DMS79 treated with DMSO at 0.1 percent for 48 hours (cell line): ENCODE measurements around the gene LINC01488.

Experiments used
- DNase-seq: peaks from one replicate; lab custom pipeline; 2025; lab: John Stamatoyannopoulos, UW

Gene LINC01488

DNA sequence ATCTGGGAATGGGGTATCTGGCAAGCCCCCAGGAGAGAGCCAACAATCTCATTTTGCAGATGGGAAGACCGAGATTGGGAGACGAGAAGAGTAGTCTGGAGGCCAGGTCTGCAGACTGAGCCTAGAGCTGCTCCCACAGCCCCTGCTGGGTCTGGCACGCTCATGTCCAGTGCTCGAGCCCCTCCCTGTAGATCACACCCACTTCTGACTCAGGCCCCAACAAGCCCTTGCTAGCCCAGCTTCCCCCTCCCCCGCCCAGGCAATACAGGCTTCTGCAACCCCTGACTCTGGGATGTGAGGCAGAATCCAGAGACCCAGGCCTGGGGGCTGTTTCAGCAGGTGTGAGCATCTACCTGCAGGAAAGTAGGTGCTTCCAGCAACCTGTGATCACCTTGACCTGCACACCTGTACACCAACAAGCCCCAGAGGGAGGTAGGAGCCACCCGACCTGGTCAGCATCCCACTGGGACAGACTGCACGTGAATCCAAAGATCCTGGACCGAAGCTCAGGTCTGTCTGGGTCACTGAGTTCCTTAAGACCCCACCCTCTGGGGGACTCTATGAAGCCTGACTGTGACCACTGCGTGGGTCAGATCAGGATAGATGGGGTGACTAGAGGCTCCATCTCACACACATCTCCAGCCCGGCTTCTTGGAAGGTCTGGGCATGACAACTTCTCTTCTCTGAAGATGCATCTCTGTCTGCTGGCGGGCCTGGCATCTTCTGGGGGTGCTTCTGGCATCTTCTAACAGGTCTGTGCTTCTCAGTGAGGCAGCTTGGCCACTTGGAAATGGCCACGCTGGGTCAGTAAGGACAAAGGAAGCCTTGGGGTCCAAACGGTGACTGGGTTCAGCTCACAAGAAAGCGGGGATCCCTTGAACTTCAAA is 29.3 kb downstream of the LINC01488 start:
- no peak for DNase-seq

DNA sequence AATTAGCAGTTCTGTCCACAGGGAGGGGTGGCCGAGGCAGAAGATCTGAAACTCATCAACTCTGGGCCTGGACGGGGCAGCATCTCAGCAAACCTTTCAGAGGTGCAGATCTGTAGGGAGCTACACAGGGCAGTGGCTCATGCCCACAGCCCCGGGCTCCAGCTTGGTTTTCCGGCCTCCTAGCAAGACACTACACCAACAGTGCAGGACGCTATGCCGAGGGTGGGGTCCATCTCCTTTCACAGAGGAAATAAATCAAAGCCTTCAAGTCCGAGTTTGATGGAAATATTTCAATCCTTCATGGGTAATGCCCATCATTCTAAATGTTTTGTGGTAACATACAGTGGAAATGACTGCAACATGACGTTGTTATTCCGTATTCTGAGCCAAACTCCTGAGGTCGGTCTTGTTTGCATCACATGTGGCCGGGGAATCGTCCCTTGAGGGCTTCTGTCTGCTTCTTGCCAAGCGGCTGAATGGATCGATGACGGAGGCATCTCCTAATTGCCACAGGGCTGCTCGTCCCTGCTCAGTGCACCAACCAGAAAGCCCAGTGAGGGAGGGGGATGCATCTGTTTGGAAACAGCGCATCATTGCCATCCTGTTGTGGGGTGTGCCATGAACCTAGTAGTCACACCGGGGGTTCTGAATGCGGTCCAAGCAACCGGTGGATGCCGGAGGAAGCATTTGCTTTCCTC is 30.0 kb downstream of the LINC01488 start:
- DNase-seq: no peak

DNA sequence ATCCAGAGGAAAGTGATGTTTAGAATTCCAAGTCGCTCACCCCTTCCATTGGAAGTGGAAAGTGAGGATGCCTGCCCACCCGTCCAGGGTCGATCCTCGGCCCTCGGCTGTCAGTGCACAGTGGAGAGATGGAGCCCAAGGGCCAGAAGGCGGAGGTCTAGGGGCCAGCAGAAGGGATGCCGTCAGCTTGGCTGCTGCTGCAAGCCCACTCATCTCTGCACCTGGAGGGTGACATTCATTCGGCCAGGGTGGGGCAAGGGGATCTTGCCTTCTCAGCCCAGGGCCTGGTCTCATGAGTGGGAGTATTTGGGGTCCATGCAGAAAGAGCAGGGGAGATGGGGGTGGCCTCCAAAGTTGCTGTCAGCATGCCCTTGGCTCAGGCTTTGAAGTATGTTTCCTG is 30.7 kb downstream of the LINC01488 start:
- DNase-seq: no peak

DNA sequence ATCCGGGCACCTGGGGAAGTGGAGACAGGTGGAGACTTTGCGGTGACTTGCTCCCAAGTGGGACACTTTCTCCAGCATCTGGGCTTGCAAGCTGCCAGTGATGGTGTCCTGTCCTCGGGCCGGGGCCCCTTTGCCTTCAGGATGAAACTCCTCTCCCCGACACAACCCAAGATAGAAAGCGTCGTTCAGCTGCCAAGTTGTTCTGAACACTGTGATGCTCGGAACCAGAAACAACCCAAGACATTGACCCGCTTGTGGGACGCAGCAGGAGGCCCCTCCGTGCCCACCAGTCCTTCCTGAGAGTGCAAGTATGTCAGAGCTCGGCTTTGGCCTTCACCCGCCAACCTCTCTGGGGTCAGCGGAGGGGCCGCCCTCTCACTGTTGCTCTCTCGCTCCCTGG is 31.3 kb downstream of the LINC01488 start:
- DNase-seq: no peak

DNA sequence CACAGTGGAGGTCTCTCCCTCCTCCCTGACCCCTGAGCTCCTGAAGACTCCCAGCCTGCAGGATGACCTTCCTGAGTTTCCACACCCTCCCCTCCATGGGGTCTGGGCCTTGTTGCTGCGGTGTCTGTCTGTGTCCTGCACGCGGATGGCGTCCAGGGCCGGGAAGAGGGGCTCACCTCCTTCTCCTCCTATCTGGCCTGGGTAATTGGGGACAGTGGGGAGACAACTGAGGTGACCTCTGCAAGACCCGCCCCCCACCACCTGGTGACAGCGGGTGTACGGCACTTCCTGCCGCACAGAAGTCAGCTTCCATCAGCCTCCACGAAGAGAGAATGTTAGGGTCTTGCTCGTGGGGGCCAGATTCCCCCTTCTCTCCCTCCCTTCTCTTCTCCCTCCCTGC is 31.7 kb downstream of the LINC01488 start:
- no peak for DNase-seq

DNA sequence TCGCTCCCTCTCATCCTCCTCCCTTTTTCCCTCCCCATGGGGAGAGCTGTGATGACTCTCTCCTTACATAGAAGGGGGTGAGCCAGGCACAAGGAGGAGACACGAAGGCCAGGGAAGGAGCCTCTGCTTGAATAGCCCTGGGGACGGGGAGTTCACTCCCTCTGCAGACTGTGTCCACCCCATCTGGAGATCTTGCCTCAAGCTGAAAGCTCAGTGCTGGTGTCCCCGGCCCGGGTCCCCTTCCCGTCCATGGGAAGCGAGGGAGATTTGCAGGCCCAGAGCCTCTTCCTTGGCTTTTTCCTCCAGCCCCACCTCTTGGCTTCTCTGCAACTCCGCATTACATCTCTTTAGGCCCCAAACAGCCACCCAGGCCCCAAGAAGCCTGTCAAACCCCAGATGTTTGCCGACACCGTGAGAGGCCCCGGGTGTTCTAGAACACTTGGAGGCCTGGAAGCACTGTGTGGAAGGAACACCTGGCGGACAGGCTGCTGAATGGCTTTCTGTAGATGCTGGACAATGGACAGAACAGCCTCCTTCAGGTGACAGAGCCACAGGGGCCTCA is 32.3 kb downstream of the LINC01488 start:
- no peak for DNase-seq

DNA sequence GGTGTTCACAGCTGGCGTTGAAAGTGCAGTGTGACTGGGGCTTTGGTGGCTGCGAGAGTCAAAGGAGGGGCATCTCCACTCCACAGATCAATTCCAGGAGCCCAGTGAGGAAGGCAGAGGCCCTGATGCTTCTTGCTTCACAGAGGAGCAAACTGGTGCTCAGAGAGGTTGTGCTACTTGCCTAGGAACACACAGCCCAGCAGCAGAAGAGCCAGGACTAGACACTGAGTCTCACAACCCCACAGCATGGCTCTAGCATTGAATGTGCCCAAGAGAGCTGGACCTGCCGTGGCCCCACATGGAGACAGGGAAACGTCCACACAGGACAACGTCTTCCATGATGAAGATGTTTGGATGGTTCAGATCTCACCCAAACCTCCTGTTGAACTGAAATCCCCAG is 33.3 kb downstream of the LINC01488 start:
- no peak for DNase-seq

DNA sequence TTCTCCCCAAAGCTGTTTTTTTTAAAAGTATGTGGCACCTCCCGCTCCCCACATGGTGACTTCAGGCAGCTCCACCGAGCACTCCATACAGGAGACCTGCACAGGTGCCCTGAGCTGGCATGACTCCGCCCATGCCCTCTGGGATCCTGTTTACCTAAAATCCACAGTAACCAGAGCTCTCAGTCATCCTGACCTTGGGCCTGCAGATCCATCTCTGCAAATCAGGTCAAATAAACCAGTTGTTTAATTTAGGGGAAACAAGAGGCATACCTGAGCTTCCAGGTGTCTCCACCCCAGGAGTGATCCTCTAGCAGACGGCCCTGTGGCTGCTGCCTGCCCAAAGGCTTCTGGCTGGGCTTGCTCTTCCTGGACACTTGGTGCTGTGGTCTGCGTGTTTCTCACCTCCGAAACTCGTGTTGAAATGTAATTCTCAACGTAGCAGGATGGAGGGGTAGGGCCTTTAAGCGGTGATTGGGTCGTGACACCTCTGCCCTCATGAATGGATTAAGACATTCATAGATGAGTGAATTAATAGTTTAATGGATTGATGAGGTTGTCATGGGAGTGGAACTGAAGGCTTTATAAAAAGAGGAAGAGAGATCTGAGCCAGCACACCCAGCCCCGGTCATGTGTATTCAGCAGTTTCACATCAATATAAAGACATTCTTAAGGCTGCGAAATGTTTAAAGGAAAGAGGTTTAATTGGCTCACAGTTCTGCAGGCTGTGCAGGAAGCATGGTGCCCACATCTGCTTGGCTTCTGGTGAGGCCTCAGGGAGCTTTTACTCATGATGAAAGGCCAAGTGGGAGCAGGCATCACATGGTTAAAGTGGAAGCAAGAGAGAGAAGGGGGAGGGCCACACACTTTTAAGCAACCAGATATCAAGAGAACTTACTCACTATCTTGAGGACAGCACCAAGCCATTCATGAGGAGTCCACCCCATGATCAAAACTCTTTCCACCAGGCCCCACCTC is 34.1 kb downstream of the LINC01488 start:
- DNase-seq: no peak

DNA sequence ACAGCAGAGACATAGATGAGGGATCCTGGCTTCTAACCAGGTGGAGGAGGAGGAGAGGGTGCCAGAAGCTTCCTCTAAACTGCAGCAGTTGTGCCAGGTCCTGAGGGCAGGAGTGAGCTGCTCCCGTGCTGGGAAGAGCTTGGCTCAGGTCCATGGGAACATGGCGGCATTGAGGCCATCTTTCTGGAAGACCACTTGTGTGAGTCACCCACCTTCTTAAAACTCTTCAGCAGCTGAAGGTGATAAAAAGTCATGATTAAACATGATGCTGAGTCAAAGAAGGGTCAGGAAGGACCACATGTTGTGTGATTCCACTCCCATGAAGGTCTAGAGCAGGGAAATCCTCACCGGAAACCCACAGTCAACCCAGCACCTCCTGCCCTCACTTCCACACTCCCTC is 35.1 kb downstream of the LINC01488 start:
- DNase-seq: no peak

DNA sequence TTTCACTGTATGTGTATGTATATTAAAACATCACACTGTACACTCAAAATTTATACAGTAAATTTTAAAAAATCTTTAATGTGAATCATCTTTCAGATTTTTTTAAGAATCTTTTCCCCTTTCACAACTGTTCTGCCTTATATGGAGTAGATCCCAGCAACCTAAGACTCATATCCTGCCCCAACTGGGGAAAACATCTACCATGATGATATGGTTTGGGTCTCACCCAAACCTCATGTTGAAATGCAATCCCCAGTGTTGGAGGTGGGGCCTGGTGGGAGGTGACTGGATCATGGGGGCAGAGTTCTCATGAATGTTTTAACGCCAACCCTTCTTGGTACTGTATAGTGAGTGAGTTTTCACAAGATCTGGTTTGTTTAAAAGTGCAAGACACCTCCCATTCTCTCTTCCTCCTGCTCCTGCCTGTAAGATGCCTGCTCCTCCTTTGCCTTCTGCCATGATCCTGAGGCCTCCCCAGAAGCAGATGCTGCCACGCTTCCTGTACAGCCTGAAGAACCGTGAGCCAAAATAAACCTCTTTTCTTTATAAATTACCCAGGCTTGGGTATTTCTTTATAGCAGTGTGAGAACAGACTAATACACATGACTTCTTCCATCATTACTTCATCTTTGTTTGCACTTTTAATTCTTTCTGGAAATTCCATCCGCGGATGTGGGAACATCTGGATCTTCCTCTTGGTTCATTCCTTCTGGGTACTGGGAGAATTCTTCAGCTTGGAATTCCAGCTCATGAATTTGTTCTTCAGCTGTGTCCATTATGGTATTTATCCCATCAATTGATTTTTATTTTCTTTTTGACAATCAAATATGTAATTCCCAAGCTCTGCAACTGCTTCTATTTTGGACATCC is 36.9 kb downstream of the LINC01488 start:
- no peak for DNase-seq

DNA sequence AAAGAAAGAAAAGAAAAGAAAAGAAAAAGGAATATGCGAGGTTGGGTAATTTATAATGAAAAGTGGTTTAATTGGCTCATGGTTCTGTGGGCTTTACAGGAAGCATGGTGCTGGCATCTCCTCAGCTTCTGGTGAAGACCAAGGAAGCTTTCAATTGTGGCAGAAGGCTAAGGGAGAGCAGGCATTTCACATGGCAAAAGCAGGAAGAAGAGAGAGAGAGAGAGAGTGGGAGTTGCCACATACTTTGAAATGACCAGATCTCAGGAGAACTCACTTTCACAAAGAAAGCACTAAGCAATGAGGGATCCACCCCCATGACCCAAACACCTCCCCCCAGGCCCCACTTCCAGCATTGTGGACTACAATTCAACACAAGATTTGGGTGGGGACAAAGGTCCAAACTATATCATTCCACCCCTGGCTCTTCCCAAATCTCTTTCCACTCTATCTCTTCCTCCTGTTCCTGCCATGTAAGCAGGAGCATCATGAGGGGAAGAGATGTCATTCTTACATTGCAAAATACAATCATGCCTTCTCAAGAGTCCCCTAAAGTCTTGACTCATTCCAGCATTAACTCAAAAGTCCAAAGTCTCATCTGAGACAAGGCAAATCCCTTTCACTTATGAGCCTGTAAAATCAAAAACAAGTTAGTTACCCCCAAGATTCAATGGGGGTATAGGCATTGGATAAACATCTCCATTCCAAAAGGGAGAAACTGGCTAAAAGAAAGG is 38.9 kb downstream of the LINC01488 start:
- DNase-seq: no peak

DNA sequence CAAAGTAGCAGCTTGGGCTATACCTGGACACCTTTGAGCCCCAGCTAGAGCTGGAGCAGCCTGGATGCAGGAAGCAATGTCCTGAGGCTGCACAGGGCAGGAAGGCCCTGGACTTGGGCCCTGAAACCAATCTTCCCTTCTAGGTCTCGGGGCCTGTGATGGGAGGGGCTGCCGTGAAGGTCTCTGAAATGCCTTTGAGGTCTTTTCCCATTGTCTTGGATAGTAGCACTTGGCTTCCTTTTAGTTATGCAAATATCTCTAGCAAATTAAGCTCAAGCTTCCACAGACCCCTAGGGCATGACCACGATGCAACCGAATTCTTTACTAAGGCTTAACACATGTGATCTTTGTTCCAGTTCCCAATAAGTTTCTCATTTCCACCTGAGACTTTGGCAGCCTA is 40.0 kb downstream of the LINC01488 start:
- DNase-seq: no peak

DNA sequence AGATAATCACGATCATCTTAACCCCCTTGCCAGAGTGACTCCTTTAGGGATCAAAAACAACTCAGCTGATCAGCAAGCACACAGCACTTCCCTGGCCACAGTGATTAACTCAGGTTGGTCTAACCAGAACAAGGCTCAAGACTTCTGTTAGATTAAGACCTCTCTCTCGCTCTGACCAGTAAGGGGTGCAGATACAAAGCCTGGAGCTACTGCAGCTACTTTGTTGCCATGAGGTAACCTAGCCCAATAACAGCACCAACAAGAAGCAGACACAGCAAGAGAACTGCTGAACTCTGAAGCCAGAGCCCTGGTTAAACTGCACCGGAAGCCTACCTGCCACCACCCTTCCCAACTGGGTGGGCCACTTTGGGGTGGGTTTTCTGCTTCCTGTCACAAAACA is 42.0 kb downstream of the LINC01488 start:
- DNase-seq: no peak

DNA sequence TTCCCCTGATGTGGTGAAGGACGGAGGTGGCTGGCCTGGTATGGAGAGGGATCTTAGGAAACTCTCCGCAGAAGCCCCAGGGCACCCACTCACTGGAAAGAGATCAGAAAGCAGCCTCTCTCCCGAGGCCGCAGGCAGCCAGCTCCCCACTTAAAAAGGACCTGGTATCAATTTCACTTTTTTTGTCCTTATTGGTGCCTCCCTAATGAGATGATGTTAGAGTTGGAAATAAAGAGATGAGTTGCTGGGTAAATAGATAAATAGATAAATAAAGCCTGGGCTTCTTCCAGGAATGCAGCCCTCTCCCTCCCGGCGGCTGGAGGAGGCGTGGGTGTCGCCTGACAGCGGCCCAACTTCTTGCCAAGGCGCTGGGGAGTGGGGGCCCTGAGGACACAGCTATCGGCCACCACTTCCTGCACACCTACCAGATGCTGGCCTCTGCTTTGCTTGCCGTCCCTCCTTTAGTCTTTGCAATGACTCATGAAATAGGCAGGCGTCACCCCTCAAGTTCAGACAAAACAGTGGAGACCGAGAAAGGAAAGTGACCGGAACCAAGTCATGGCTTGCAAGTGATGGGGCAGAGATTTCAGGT is 42.9 kb downstream of the LINC01488 start:
- DNase-seq: no peak

DNA sequence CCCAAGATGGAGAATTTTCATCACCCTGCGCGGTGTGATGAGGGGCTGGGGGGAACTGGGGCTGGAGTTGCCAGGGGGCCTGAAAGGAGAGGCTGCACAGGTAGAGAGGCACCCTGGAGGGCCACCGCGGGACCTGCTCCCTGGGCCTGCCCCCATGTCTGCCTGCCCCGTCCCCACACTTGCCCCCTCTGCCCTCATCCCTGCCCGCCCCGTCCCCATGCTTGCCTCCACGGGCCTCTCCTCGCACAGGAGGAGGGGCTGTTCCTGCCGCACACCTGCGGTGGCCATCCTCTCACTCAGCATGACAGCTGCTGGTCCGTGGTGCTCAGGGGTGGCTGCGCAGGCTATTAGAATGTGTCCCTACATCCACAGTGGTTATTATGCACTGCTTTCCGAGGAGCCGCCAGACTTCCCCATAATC is 43.5 kb downstream of the LINC01488 start:
- DNase-seq: no peak

DNA sequence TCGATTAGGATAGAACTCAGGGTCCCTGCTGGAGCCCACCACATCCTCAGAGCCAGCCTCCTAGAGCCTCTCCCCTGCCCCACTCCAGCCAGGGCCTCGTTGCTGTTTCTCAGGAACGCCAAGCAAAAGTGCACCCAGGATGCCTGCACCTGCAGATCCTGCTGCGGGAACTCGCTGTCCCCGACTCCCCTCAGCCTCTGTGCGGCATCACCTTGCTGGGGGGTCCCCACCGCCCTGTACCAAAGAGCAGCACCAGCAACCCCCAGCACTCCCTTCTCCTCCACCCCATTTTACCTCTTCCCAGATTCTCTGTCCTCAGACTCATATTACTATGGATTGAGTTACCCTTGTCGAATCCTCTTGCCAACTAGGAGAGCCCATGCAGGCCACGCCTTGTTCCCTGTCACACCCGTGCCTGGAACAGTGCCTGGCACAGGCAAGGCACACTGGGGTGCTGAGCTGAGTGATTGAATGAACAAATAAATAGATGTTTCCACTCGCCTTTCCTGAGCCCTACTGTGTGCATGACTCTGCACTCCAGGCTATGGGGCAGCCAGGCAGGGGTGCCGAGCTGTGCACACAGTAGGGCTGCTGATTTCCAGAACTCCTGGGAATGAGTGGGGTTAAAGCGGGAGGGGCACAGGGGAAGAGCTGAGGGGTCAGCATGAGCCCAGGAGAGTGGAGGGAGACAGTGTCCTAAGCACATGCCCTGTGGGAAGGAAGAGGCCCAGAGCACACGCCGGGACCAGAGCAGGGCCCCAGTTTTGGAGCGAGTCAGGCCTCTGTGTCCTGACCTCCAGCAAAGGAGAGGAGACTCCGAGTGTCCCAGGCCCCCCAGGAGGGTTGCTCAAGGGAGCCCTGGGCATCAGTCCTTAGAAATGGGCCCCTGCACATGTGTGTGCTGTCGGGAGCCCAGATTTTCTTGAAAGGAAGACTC is 44.3 kb downstream of the LINC01488 start:
- no peak for DNase-seq

DNA sequence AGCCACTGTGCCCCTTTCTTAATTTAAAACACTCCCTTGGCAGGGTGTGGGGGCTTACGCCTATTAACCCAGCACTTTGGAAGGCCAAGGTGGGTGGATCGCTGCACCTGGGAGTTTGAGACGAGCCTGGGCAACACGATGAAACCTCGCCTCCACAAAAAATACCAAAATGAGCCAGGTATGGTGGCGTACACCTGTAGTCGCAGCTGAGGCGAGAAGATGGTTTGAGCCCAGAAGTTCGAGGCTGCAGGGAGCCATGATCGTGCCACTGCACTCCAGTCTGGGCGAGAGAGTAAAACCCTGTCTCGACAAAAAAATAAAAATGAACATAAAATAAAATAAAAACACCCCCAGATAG is 45.0 kb downstream of the LINC01488 start:
- DNase-seq: no peak

DNA sequence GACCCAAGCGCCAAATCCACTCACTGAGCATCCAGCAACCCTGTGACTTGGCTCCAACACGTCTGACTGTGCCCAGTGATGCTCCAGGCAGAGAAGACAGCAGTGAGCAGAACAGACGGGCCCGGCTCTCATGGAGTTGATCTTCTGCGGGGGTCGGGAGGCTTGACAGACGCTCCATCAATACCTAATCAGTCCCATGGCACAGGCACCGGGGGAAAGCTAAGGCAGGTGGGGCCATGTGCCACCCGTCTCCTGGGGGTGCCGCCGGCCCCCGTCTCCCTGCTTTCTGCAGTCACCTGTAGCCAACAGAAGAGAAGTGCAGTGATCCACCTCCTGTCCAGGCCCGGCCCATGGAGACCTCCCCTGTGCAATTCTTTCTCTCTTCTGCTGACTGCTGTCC is 47.5 kb downstream of the LINC01488 start:
- DNase-seq: no peak
